ENCODE data around the gene RAB9A. TPM values are rescaled to one million over a fixed set of nuclear protein-coding genes. Genes with fewer than 3 reads are reported as not detected.

Gene RAB9A
- total RNA-seq, 1 experiment from 2014 or later: 15.3 TPM

- no peaks in the 10 kb centered on the region for H3K9me3 ChIP-seq (ENCODE audit: control insufficient read depth, insufficient read depth, low read depth, low read length)
- DNase-seq (ENCODE audit: low read depth, low spot score) (no peak), ATAC-seq (no peak)
- no TSS peak for BruUV-seq (replicated peaks)
- H3K4me1 ChIP-seq (ENCODE audit: control insufficient read depth, insufficient read depth, low read length): no peaks in the 10 kb centered on the region
- H3K4me3 ChIP-seq (ENCODE audit: low read depth in 2 of 2, low read length in 2 of 2): no peak overlapping the region
- ChIA-PET CTCF (no interaction called here), POLR2A (no interaction called here)
- no peaks in the 10 kb centered on the region for H3K36me3 ChIP-seq (ENCODE audit: control insufficient read depth, insufficient read depth, low read length)
- TF ChIP-seq POLR2AphosphoS5 (IDR thresholded peaks at IDR 0.05; ENCODE audit: low read depth, low read length) (no peak), REST (IDR thresholded peaks at IDR 0.05; ENCODE audit: insufficient read depth in 1 of 2, low read depth in 2 of 2, low read length in 1 of 2) (no peak), SIN3A (IDR thresholded peaks at IDR 0.05; ENCODE audit: borderline replicate concordance, insufficient read depth, low read depth, low read length) (no peak), TCF7L2 (IDR thresholded peaks at IDR 0.05; ENCODE audit: low read depth, low read length) (no peak), CTCF (IDR thresholded peaks at IDR 0.05) (no peak)
- in situ Hi-C loops (cut with HindIII; ENCODE audit: low pct_unique_long_range_greater_than_20kb, low sequenced_read_pairs) (no loop called here), intact Hi-C loops (cut with micrococcal nuclease; ENCODE audit: unreplicated experiment) (no loop called here)
- H3K27me3 ChIP-seq (ENCODE audit: control insufficient read depth, insufficient read depth, low read length): no peaks in the 10 kb centered on the region
- H3K27ac ChIP-seq (ENCODE audit: low read length): no peak overlapping the region
These were observed 39.1 kb upstream of the RAB9A start for GRCh38 chrX:13649838-13650237.

- intact Hi-C loops (cut with micrococcal nuclease; ENCODE audit: unreplicated experiment): no loop called here
- TF ChIP-seq CTCF (IDR thresholded peaks at IDR 0.05) (no peak), POLR2AphosphoS5 (IDR thresholded peaks at IDR 0.05; ENCODE audit: low read depth, low read length) (no peak), SIN3A (IDR thresholded peaks at IDR 0.05; ENCODE audit: borderline replicate concordance, insufficient read depth, low read depth, low read length) (no peak), TCF7L2 (IDR thresholded peaks at IDR 0.05; ENCODE audit: low read depth, low read length) (no peak), REST (IDR thresholded peaks at IDR 0.05; ENCODE audit: insufficient read depth in 1 of 2, low read depth in 2 of 2, low read length in 1 of 2) (no peak)
- H3K4me3 ChIP-seq (ENCODE audit: low read depth in 2 of 2, low read length in 2 of 2): no peak overlapping the region
- H3K36me3 ChIP-seq (ENCODE audit: control insufficient read depth, insufficient read depth, low read length): no peaks in the 10 kb centered on the region
- ATAC-seq: no peak
- no TSS peak for BruUV-seq (replicated peaks)
- DNase-seq (ENCODE audit: low read depth, low spot score): no peak
- H3K27ac ChIP-seq (ENCODE audit: low read length): no peak overlapping the region
- POLR2A ChIA-PET: no interaction called here
- CTCF ChIA-PET: no interaction called here
- H3K27me3 ChIP-seq (ENCODE audit: control insufficient read depth, insufficient read depth, low read length): no peaks in the 10 kb centered on the region
- H3K9me3 ChIP-seq (ENCODE audit: control insufficient read depth, insufficient read depth, low read depth, low read length): no peaks in the 10 kb centered on the region
- in situ Hi-C loops (cut with HindIII; ENCODE audit: low pct_unique_long_range_greater_than_20kb, low sequenced_read_pairs): no loop called here
- no peaks in the 10 kb centered on the region for H3K4me1 ChIP-seq (ENCODE audit: control insufficient read depth, insufficient read depth, low read length)
These were observed 38.6 kb upstream of the RAB9A start for GRCh38 chrX:13650318-13650717.
